Endothelial cell of umbilical vein (primary cell): Measurements from ENCODE around the gene GNB1L. TPM values are rescaled to one million over a fixed set of nuclear protein-coding genes. Genes with fewer than 3 reads are reported as not detected.

Experiments
- BruUV-seq: library from RNA; stranded (reverse); fragments of 400-500 nt; replicated peaks from 2 replicates; lab custom pipeline; 2021; lab: Mats Ljungman, UMichigan
- CTCF ChIA-PET: fragments of 300-600, 350-600 bp; sonication (Branson Sonifier 250); formaldehyde crosslinking; loops from one replicate; lab custom pipeline; 2021; ENCODE audit warnings: antibody characterized with exemption, inconsistent platforms; lab: Charles Lee
- POLR2A ChIA-PET: fragments of 300-600, 350-600 bp; sonication (Branson Sonifier 250); formaldehyde crosslinking; loops from one replicate; lab custom pipeline; 2021; ENCODE audit warnings: antibody characterized with exemption, inconsistent platforms; lab: Charles Lee
- DNase-seq: peaks from one replicate; pipeline ENCODE4 v3.0.0-alpha.2; 2011; ENCODE audit warnings: low read depth, low spot score
- FAIRE-seq: peaks from 2 replicates; lab custom pipeline; 2011; peaks lifted over from hg19 to GRCh38; lab: Jason Lieb, UNC
- H2AFZ ChIP-seq: 2 replicates; pipeline ENCODE4 v1.6.0; 2012; ENCODE audit warnings: low read depth, low read length, control low read depth, inconsistent platforms
- H3K27ac ChIP-seq: 2 replicates; pipeline ENCODE4 v1.5.1; 2011; ENCODE audit warnings: low read depth, mild to moderate bottlenecking, control low read depth, low read length, moderate library complexity; ENCODE audit not compliant: insufficient read depth
- H3K27me3 ChIP-seq, 2 experiments: 2 replicates each; pipeline versions ENCODE4 v1.6.0 to v1.6.1; 2011; ENCODE audit warnings: low read length in 2 of 2, mixed read lengths in 1 of 2; ENCODE audit not compliant: control insufficient read depth in 2 of 2, insufficient read depth in 2 of 2
- H3K36me3 ChIP-seq, 2 experiments: 2 replicates in 1 of 2; 3 replicates in 1 of 2; pipeline ENCODE4 v1.5.1; 2011; ENCODE audit warnings: low read length in 2 of 2, mild to moderate bottlenecking in 1 of 2, moderate library complexity in 1 of 2; ENCODE audit not compliant: control insufficient read depth in 2 of 2, insufficient read depth in 2 of 2; ENCODE audit errors: extremely low read depth in 1 of 2
- H3K4me1 ChIP-seq: 3 replicates; pipeline ENCODE4 v1.5.1; 2011; ENCODE audit warnings: mild to moderate bottlenecking, low read length; ENCODE audit not compliant: control insufficient read depth, insufficient read depth; ENCODE audit errors: extremely low read depth
- H3K4me2 ChIP-seq: 2 replicates; pipeline ENCODE4 v1.6.1; 2011; ENCODE audit warnings: low read length, control low read depth, mixed read lengths; ENCODE audit not compliant: insufficient read depth
- H3K4me3 ChIP-seq, 3 experiments: fragments of 200-600 bp in 1 of 3; sonication (generic), shearing (Covaris generic) in 1 of 3; replicated peaks in 1 of 3; 2 replicates each; pipeline ENCODE4 v1.5.1; 2011 to 2016; ENCODE audit warnings: control low read depth in 3 of 3, low read length in 3 of 3, mild to moderate bottlenecking in 2 of 3, inconsistent platforms in 1 of 3, low read depth in 1 of 3, moderate library complexity in 1 of 3; ENCODE audit not compliant: insufficient read depth in 1 of 3
- H3K79me2 ChIP-seq: 2 replicates; pipeline ENCODE4 v1.6.0; 2012; ENCODE audit warnings: low read length, inconsistent platforms; ENCODE audit not compliant: control insufficient read depth, insufficient read depth
- H3K9ac ChIP-seq: replicated peaks from 2 replicates; pipeline ENCODE3; 2011; ENCODE audit warnings: low read length, control low read depth; ENCODE audit not compliant: insufficient read depth; ENCODE audit errors: extremely low read depth
- H3K9me1 ChIP-seq: replicated peaks from 3 replicates; pipeline ENCODE4 v1.6.0; 2011; ENCODE audit warnings: mild to moderate bottlenecking, low read length; ENCODE audit not compliant: control insufficient read depth, insufficient read depth; ENCODE audit errors: extremely low read depth
- H3K9me3 ChIP-seq: replicated peaks from 2 replicates; pipeline ENCODE4 v1.5.1; 2012; ENCODE audit warnings: low read length, inconsistent platforms; ENCODE audit not compliant: control insufficient read depth, insufficient read depth
- H4K20me1 ChIP-seq: replicated peaks from 2 replicates; pipeline ENCODE3; 2011; ENCODE audit warnings: mild to moderate bottlenecking, low read length; ENCODE audit not compliant: control insufficient read depth, insufficient read depth; ENCODE audit errors: extremely low read depth
- EZH2 ChIP-seq: IDR thresholded peaks from 2 replicates; pipeline ENCODE4 v1.6.1; 2012; ENCODE audit warnings: borderline replicate concordance, low read depth, mild to moderate bottlenecking, moderate library complexity, low read length, inconsistent platforms; ENCODE audit not compliant: severe bottlenecking
- FOS ChIP-seq: IDR thresholded peaks from 2 replicates; pipeline ENCODE4 v1.6.1; 2011; ENCODE audit warnings: mild to moderate bottlenecking, low read length, moderate library complexity, borderline replicate concordance; ENCODE audit not compliant: insufficient read depth
- GATA2 ChIP-seq: IDR thresholded peaks from 2 replicates; pipeline ENCODE4 v1.7.0; 2011; ENCODE audit warnings: low read depth, mild to moderate bottlenecking, moderate library complexity, mixed read lengths, low read length; ENCODE audit not compliant: insufficient read length, insufficient read depth
- MYC ChIP-seq: IDR thresholded peaks from one replicate; pipeline ENCODE4 v1.6.1; 2011; ENCODE audit warnings: mild to moderate bottlenecking, low read depth, low read length
- POLR2A ChIP-seq: IDR thresholded peaks from 2 replicates; pipeline ENCODE4 v1.6.1; 2012; ENCODE audit warnings: low read depth, mild to moderate bottlenecking, control low read depth, low read length
- POLR2AphosphoS5 ChIP-seq: IDR thresholded peaks from 2 replicates; pipeline ENCODE4 v1.6.1; 2012; ENCODE audit warnings: low read depth, mild to moderate bottlenecking, control low read depth, low read length, moderate library complexity; ENCODE audit not compliant: insufficient read depth
- dilution Hi-C: fragments of 300-500 bp; cut with MboI; formaldehyde crosslinking; loops from one replicate; pipeline ENCODE4 v1.15.0; 2019; ENCODE audit warnings: low sequenced_read_pairs; ENCODE audit not compliant: extremely low pct_ligation_motif_present
- intact Hi-C: fragments of 100-400 bp; cut with micrococcal nuclease; formaldehyde crosslinking; loops from one replicate; pipeline ENCODE4 v1.10.0; 2022
- polyA plus RNA-seq, 4 experiments: library from polyadenylated mRNA; depleted of rRNA in 3 of 4; stranded (reverse) in 3 of 4; unstranded in 1 of 4; fragments of >200 nt; gene quantifications; 2 replicates each; pipeline versions ENCODE4 v1.2.1 to v1.2.3, GENCODE V29; 2011 to 2012; ENCODE audit warnings: missing spikeins in 1 of 4
- total RNA-seq: library from RNA; stranded (reverse); gene quantifications from 2 replicates; pipeline ENCODE4 v1.2.3, GENCODE V29; 2021
- TF ChIP-seq, protein P1 (sequence below), 2 donors: IDR thresholded peaks; 1 replicate in 1 of 2; 2 replicates in 1 of 2; pipeline ENCODE4 v1.5.1; 2011; ENCODE audit warnings: low read length in 2 of 2, mild to moderate bottlenecking in 2 of 2, moderate library complexity in 2 of 2, control low read depth in 1 of 2, inconsistent platforms in 1 of 2, low read depth in 1 of 2; ENCODE audit not compliant: insufficient read depth in 1 of 2; ENCODE audit errors: extremely low read depth in 1 of 2

The GNB1L gene
- total and polyA plus RNA-seq, 2 donors (not counting 3 experiments of a cell fraction or from before 2014, with no cell fraction given), result 5.4 to 5.9 TPM

DNA sequence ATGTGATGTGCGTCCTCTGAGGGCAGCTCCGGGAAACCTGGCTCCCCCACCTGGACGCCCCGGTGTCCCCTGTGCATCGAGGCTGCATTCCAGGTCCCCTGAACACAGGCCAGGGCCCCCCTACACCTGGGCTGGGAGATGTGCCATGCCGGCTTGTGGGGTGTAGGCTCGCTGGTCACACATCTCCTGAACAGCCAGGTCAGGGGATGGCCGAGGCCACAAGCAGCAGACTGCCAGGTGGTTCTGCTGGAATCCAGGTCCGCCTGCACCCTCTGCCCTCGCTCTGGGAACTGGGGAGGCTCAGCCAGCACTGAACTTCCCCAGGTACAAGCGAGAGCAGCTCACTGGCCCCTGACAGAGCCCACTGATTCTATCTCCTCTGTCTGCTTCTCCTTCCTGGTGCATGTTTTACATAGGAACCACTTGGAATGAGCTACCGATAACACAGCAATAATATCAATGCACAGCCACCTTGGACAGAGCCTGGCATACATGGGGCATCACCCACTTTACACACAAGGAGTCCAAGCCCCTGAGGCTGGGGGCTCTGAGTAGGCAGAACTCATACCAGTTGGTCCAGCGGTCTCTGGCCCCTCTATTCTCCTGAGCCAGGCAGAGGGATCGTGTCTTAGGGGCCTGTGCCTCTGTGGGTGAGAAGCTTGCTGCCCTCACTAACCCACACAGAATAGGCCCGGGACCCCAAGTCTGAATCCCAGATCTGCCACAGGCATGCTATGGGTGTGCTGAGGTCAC lies 47.3 kb downstream of the GNB1L start:
- Histone ChIP-seq H3K9me1 (no peaks in the 10 kb centered on the region), H2AFZ (no peak overlapping the region), H3K4me1 (peaks cover 14% of the 10 kb centered on the region), H3K36me3 (no peaks in the 10 kb centered on the region), H3K4me2 (no peak overlapping the region), H4K20me1 (no peaks in the 10 kb centered on the region), H3K9me3 (no peaks in the 10 kb centered on the region), H3K27me3 (no peaks in the 10 kb centered on the region), H3K27ac (no peak overlapping the region), H3K4me3 (no peak overlapping the region), H3K9ac (no peak overlapping the region), H3K79me2 (no peaks in the 10 kb centered on the region)
- intact Hi-C loops (loop anchor here (2.0 kb wide), 2 partner anchors 35 to 37 kb away; no protein-coding TSS in a partner anchor), dilution Hi-C loops (no loop called here)
- TF ChIP-seq MYC, result no peak
- no peak for TF ChIP-seq FOS
- FAIRE-seq, result no peak
- ChIA-PET CTCF (interaction anchor here (1.2 to 2.1 kb wide), 3 partner anchors 77 to 103 kb away, joined by 3 to 9 read pairs (median 3); partner anchors contain the start of gene GP1BB), POLR2A (no interaction called here)
- no TSS peak for BruUV-seq
- no peak for DNase-seq

DNA sequence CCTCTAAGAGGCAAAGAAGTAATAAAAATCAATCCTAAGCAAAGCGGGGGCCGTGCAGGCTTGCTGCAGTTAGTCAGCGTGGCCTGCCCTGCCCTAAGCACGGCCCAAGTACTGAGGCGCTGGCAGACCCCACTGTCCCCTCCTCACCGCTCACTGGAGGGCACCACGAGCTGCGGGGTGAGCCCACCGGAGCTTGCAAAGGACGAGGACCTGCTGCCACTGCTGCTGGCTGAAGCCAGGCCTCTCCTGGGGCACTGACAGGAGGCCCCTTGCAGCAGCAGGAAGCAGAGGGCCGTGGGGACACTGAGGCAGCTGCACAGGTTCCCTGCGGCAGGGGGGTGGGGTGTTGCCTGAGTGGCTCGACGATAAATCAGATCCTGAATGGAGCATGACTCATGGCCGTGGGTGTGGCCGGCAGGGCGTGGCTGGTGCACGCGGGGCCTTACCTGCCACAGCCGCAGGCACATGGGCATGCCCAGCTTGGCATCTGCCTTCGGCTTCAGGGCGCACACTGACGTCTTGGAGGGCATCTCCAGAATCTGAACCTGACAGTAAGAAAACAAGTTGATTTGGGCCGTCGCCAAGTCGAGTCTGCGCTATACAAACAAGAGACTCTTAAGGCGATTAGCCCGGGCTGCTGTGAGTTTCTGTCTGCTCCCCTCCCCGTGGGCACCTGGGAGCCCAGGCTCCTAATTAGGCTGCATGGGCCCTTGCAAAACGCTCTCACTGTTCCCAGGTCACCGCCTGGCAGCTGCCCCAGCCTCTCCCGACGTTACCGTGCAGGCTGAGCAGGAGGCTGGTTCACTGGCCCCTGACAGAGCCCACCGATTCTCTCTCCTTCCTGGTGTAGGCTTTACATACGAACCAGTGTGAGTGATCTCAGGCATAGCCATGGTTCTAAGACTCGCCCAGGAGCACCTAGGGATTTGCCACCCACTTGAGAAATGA lies 48.2 kb downstream of the GNB1L start:
- intact Hi-C loops (loop anchor here (2.0 kb wide), 2 partner anchors 34 to 38 kb away; no protein-coding TSS in a partner anchor), dilution Hi-C loops (no loop called here)
- no peaks in the 10 kb centered on the region for H3K9me3 ChIP-seq
- DNase-seq, result peak; percentile 63
- H3K27ac ChIP-seq, result peak overlapping the region; percentile 28
- H2AFZ ChIP-seq, result peak overlapping the region; percentile 67
- peaks cover 14% of the 10 kb centered on the region for H3K4me1 ChIP-seq
- CTCF ChIA-PET, result interaction anchor here (0.9 to 2.1 kb wide), 8 partner anchors 8 to 104 kb away, joined by 3 to 9 read pairs (median 3); partner anchors contain the start of gene GP1BB
- no peaks in the 10 kb centered on the region for H3K79me2 ChIP-seq
- no peaks in the 10 kb centered on the region for H3K27me3 ChIP-seq
- TF ChIP-seq MYC, result peak; percentile 37
- TF ChIP-seq, protein P1, sequence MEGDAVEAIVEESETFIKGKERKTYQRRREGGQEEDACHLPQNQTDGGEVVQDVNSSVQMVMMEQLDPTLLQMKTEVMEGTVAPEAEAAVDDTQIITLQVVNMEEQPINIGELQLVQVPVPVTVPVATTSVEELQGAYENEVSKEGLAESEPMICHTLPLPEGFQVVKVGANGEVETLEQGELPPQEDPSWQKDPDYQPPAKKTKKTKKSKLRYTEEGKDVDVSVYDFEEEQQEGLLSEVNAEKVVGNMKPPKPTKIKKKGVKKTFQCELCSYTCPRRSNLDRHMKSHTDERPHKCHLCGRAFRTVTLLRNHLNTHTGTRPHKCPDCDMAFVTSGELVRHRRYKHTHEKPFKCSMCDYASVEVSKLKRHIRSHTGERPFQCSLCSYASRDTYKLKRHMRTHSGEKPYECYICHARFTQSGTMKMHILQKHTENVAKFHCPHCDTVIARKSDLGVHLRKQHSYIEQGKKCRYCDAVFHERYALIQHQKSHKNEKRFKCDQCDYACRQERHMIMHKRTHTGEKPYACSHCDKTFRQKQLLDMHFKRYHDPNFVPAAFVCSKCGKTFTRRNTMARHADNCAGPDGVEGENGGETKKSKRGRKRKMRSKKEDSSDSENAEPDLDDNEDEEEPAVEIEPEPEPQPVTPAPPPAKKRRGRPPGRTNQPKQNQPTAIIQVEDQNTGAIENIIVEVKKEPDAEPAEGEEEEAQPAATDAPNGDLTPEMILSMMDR (IDR thresholded peaks at IDR 0.05; ENCODE audit: extremely low read depth in 1 of 2, insufficient read depth in 1 of 2, low read depth in 1 of 2, low read length in 2 of 2), result no peak
- TF ChIP-seq POLR2A, result no peak
- no peak for TF ChIP-seq POLR2AphosphoS5
- no peak for TF ChIP-seq EZH2
- peak; percentile 49 for TF ChIP-seq FOS
- peak; percentile 16 for TF ChIP-seq GATA2
- no peak overlapping the region for H3K9ac ChIP-seq
- no peaks in the 10 kb centered on the region for H3K36me3 ChIP-seq
- no peaks in the 10 kb centered on the region for H4K20me1 ChIP-seq
- no peaks in the 10 kb centered on the region for H3K9me1 ChIP-seq
- peak overlapping the region; percentile 39 for H3K4me2 ChIP-seq
- POLR2A ChIA-PET, result no interaction called here
- no TSS peak for BruUV-seq
- no peak overlapping the region for H3K4me3 ChIP-seq
- FAIRE-seq, result no peak
